ENCODE data around the gene SLPI.

The SLPI gene

GRCh38 chr20:45254383-45255262, at the start of gene SLPI:
Gene SLPI, minus strand, starts transcription at chr20:45254564. Its CDS starts 21 bp downstream, at chr20:45254543.
- no peak for DNase-seq (ENCODE audit: low spot score)
- Mint-ChIP-seq H3K36me3 (ENCODE audit: low read depth) (no peaks in the 10 kb centered on the region), H3K27ac (no peak within 1 kb of the TSS), H3K9me3 (no peaks in the 10 kb centered on the region), H3K4me1 (ENCODE audit: low read depth) (no peaks in the 10 kb centered on the region), H3K27me3 (ENCODE audit: low read depth) (peaks cover 47% of the 10 kb centered on the region), H3K4me3 (no peak within 1 kb of the TSS)

GRCh38 chr20:45303586-45304463, 49.5 kb upstream of the SLPI start:
- no peaks in the 10 kb centered on the region for H3K36me3 Mint-ChIP-seq (ENCODE audit: low read depth)
- no peak for DNase-seq (ENCODE audit: low spot score)
- H3K4me3 Mint-ChIP-seq: no peak overlapping the region
- peaks cover 11% of the 10 kb centered on the region for H3K27me3 Mint-ChIP-seq (ENCODE audit: low read depth)
- no peak overlapping the region for H3K27ac Mint-ChIP-seq
- H3K4me1 Mint-ChIP-seq (ENCODE audit: low read depth): peaks cover 16% of the 10 kb centered on the region
- no peaks in the 10 kb centered on the region for H3K9me3 Mint-ChIP-seq

- peaks cover 2% of the 10 kb centered on the region for H3K27me3 Mint-ChIP-seq (ENCODE audit: low read depth)
- no peak overlapping the region for H3K4me3 Mint-ChIP-seq
- DNase-seq (ENCODE audit: low spot score): no peak
- H3K4me1 Mint-ChIP-seq (ENCODE audit: low read depth): peaks cover 16% of the 10 kb centered on the region
- H3K36me3 Mint-ChIP-seq (ENCODE audit: low read depth): no peaks in the 10 kb centered on the region
- H3K9me3 Mint-ChIP-seq: no peaks in the 10 kb centered on the region
- H3K27ac Mint-ChIP-seq: no peak overlapping the region
Measured at GRCh38 chr20:45301824-45302271, 47.5 kb upstream of the SLPI start.

GRCh38 chr20:45300961-45301360, 46.6 kb upstream of the SLPI start:
- no peak for DNase-seq (ENCODE audit: low spot score)
- Mint-ChIP-seq H3K4me1 (ENCODE audit: low read depth) (peaks cover 16% of the 10 kb centered on the region), H3K27me3 (ENCODE audit: low read depth) (peaks cover 2% of the 10 kb centered on the region), H3K36me3 (ENCODE audit: low read depth) (no peaks in the 10 kb centered on the region), H3K4me3 (no peak overlapping the region), H3K27ac (no peak overlapping the region), H3K9me3 (no peaks in the 10 kb centered on the region)

- no peak overlapping the region for H3K4me3 Mint-ChIP-seq
Measured at GRCh38 chr20:45299786-45300185, 45.4 kb upstream of the SLPI start.

GRCh38 chr20:45297786-45298497, 43.6 kb upstream of the SLPI start:
- no peak overlapping the region for H3K4me3 Mint-ChIP-seq
- no peaks in the 10 kb centered on the region for H3K36me3 Mint-ChIP-seq (ENCODE audit: low read depth)
- no peaks in the 10 kb centered on the region for H3K9me3 Mint-ChIP-seq

More at GRCh38 chr20:45299786-45300185, 45.4 kb upstream of the SLPI start:
- Mint-ChIP-seq H3K4me1 (ENCODE audit: low read depth) (peaks cover 16% of the 10 kb centered on the region), H3K27ac (no peak overlapping the region), H3K9me3 (no peaks in the 10 kb centered on the region), H3K36me3 (ENCODE audit: low read depth) (no peaks in the 10 kb centered on the region), H3K27me3 (ENCODE audit: low read depth) (peaks cover 2% of the 10 kb centered on the region)
- DNase-seq (ENCODE audit: low spot score): no peak

GRCh38 chr20:45294659-45295058, 40.3 kb upstream of the SLPI start:
- Mint-ChIP-seq H3K9me3 (no peaks in the 10 kb centered on the region), H3K4me1 (ENCODE audit: low read depth) (peaks cover 6% of the 10 kb centered on the region), H3K4me3 (no peak overlapping the region), H3K27me3 (ENCODE audit: low read depth) (peaks cover 32% of the 10 kb centered on the region), H3K27ac (no peak overlapping the region), H3K36me3 (ENCODE audit: low read depth) (no peaks in the 10 kb centered on the region)
- no peak for DNase-seq (ENCODE audit: low spot score)

More at GRCh38 chr20:45297786-45298497, 43.6 kb upstream of the SLPI start:
- Mint-ChIP-seq H3K27ac (no peak overlapping the region), H3K27me3 (ENCODE audit: low read depth) (peaks cover 7% of the 10 kb centered on the region), H3K4me1 (ENCODE audit: low read depth) (peaks cover 12% of the 10 kb centered on the region)
- no peak for DNase-seq (ENCODE audit: low spot score)

GRCh38 chr20:45294003-45294368, 39.6 kb upstream of the SLPI start:
- Mint-ChIP-seq H3K27me3 (ENCODE audit: low read depth) (peaks cover 34% of the 10 kb centered on the region), H3K4me3 (peak overlapping the region; percentile 59), H3K36me3 (ENCODE audit: low read depth) (no peaks in the 10 kb centered on the region), H3K27ac (no peak overlapping the region), H3K9me3 (no peaks in the 10 kb centered on the region), H3K4me1 (ENCODE audit: low read depth) (peaks cover 6% of the 10 kb centered on the region)
- no peak for DNase-seq (ENCODE audit: low spot score)

- no peaks in the 10 kb centered on the region for H3K9me3 Mint-ChIP-seq
- H3K4me3 Mint-ChIP-seq: peak overlapping the region; percentile 59
- H3K36me3 Mint-ChIP-seq (ENCODE audit: low read depth): no peaks in the 10 kb centered on the region
- H3K27me3 Mint-ChIP-seq (ENCODE audit: low read depth): peaks cover 34% of the 10 kb centered on the region
- DNase-seq (ENCODE audit: low spot score): peak; percentile 78
- H3K4me1 Mint-ChIP-seq (ENCODE audit: low read depth): peaks cover 6% of the 10 kb centered on the region
- no peak overlapping the region for H3K27ac Mint-ChIP-seq
Measured at GRCh38 chr20:45293041-45294002, 39.0 kb upstream of the SLPI start.

- Mint-ChIP-seq H3K9me3 (no peaks in the 10 kb centered on the region), H3K36me3 (ENCODE audit: low read depth) (no peaks in the 10 kb centered on the region), H3K27ac (no peak overlapping the region), H3K4me3 (no peak overlapping the region), H3K4me1 (ENCODE audit: low read depth) (peaks cover 6% of the 10 kb centered on the region), H3K27me3 (ENCODE audit: low read depth) (peaks cover 34% of the 10 kb centered on the region)
- DNase-seq (ENCODE audit: low spot score): no peak
Measured at GRCh38 chr20:45292343-45292742, 38.0 kb upstream of the SLPI start.

GRCh38 chr20:45291526-45291925, 37.2 kb upstream of the SLPI start:
- H3K4me3 Mint-ChIP-seq: no peak overlapping the region
- peaks cover 6% of the 10 kb centered on the region for H3K4me1 Mint-ChIP-seq (ENCODE audit: low read depth)
- DNase-seq (ENCODE audit: low spot score): no peak
- H3K27me3 Mint-ChIP-seq (ENCODE audit: low read depth): peaks cover 34% of the 10 kb centered on the region
- H3K36me3 Mint-ChIP-seq (ENCODE audit: low read depth): no peaks in the 10 kb centered on the region
- H3K9me3 Mint-ChIP-seq: no peaks in the 10 kb centered on the region
- no peak overlapping the region for H3K27ac Mint-ChIP-seq

- H3K4me1 Mint-ChIP-seq (ENCODE audit: low read depth): peaks cover 6% of the 10 kb centered on the region
- no peak overlapping the region for H3K4me3 Mint-ChIP-seq
- DNase-seq (ENCODE audit: low spot score): peak; percentile 44
- H3K36me3 Mint-ChIP-seq (ENCODE audit: low read depth): no peaks in the 10 kb centered on the region
- H3K27me3 Mint-ChIP-seq (ENCODE audit: low read depth): peaks cover 34% of the 10 kb centered on the region
- H3K9me3 Mint-ChIP-seq: no peaks in the 10 kb centered on the region
- H3K27ac Mint-ChIP-seq: no peak overlapping the region
Measured at GRCh38 chr20:45290677-45291355, 36.5 kb upstream of the SLPI start.
